ENCODE results near the gene AOX1.
A peak's percentile ranks its signal among the peaks of the same experiment; 100 is the strongest.
"Not testable (repeated sequence)": the region's sequence is repeated elsewhere in the genome, so short reads cannot be mapped to it uniquely, and the experiment has no call there.

The AOX1 gene

GRCh38 chr2:200705305-200706041, 119.7 kb downstream of the AOX1 start:
- DNase-seq: no peak

GRCh38 chr2:200708943-200709342, 123.1 kb downstream of the AOX1 start:
- DNase-seq: no peak

DNA sequence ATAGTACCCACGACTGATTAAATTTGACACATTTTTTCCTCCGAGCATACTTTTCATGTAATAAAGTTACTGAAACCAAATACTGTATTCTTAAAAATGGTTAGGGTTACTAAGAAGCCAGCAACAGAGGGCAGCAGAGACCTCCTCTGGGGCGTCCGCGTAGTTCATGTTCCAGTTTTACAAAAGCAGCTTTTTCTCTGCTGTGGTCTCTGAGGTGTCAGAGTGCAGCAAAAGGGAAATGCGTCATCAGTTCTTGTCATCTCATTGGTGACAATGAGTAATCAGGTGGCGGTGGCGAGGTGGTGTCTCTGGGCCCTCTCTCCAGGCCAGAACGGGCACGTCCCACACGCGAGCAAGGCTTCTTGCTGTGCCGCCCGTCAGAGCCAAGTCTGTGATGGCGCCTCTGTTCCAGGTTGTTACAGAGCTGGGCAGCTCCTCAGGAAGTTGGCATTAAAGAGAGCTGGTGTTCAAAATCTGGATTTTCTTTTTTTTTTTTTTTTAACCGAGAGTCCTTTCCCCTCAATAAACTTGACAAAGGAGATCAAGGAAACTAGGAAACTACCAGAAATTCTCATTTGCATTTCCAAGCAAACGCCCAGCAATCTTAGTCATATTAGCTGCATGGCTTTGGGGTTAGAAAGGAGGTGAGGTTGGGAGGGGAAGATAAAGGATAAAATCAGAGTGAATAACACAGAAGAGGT, 127.3 kb downstream of the AOX1 start:
- DNase-seq: peak; percentile 82

DNA sequence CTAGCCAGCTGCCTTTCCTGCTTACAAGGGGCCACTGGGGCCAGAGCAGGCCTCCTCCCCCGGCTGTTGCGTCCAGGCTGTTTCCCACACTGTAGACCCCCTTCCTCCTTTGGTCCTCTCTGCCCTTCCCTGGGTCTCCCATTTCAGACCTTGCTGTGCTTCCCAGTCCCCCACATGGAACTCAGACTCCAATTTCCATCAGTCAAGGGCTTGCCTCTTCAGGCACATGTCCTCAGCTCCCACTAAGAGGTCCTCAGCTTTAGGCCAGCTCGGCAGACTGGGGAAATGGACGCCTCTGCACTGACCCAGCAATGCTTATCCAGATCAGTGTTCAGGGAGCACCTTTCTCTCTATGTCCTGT, 127.9 kb downstream of the AOX1 start:
- DNase-seq: peak; percentile 9

- not testable (repeated sequence) for DNase-seq
These were observed 129.2 kb downstream of the AOX1 start for GRCh38 chr2:200715014-200715413.

- no peak for DNase-seq
These were observed 130.6 kb downstream of the AOX1 start for GRCh38 chr2:200716386-200716785.
